Tongue (tissue), 2 donors: Measurements from ENCODE around the gene LUZP4. TPM values are rescaled to one million over a fixed set of nuclear protein-coding genes. Genes with fewer than 3 reads are reported as not detected.
A peak's percentile ranks its signal among the peaks of the same experiment; 100 is the strongest.
"Not testable (repeated sequence)": the region's sequence is repeated elsewhere in the genome, so short reads cannot be mapped to it uniquely, and the experiment has no call there.

ENCODE experiments used
- DNase-seq: peaks from one replicate; pipeline ENCODE4 v3.0.0-alpha.2; 2015
- total RNA-seq: library from RNA; depleted of rRNA; stranded (reverse); fragments of >200 nt; gene quantifications from one replicate; pipeline ENCODE4 v1.2.3, GENCODE V29; 2014

The LUZP4 gene
- total RNA-seq, 1 donor from 2014 or later, result not detected

DNA sequence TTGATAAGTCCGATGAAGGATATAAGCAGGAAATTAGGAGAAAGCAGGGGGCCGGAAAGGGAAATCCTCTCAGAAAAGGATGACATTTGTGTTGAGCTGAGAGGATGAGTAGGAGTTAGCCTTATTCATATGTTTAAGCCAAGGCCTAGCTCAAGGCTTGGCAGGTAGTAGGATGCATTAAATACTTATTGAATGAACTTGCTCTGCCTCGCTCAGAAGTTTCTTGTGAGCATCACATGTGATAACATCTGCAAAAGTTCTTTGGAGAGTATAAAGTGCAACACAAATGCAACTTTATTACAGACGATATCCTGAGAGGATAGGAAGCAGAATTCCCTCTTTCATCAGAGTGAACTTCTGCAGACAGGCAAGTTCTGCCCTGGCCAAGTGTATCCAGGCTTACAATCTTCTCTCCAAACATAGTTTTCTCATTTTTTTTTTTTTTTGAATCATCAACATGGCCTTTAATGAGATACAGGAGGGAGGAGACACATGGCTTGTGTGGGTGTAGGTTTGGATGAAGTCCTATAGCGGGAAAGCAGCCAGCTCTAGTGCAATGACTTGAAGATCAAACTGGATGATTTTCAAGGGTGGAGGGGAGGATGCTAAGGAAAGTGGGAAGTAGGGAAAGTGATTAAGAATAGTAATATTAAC, 48.1 kb downstream of the LUZP4 start:
- peak; percentile 53 for DNase-seq

DNA sequence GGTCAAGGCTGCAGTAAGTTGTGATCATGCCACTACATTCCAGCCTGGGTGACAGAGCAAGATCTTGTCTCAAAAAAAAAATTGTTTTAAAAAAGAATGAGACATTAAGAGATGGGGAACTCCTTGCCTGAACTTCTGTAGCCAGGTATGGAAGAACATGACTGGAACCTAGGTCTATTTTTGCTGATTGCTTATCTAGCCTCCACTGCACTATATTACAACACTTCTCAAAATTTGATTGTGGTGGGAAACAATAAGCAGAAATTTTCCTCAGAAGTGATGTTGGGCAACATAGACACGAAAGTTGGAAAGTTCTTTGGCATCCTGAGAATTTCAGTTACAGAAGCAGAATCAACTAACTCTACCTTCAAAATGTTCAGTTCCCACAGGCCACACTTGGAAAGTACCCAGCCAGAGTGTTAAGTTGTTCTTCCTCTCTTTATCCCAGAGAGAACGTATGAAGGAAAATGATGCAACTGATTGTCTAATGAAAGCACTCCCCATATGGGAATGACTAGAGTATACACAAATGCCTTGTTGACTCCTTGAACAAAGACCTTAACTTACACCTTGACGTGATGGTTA, 50.0 kb downstream of the LUZP4 start:
- DNase-seq, result no peak

DNA sequence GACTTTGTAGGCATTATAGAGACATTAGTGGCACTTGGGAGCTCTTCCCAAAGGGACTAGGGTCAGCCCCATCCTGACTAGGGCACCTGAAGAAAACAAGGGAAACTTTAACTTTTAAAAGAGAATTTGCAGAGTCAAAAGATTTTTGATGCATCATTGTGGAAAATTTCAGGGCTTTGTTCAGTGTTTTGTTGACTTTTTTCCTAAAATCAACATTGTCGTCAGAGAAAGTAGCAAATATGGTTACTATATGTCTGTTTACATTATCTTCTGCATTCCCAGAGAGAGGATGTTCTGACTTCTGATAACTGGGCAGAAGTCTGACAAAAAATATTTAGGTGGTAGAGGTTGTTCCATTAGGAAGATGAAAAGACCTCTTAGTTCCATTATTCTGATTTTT, 51.9 kb downstream of the LUZP4 start:
- DNase-seq, result no peak

DNA sequence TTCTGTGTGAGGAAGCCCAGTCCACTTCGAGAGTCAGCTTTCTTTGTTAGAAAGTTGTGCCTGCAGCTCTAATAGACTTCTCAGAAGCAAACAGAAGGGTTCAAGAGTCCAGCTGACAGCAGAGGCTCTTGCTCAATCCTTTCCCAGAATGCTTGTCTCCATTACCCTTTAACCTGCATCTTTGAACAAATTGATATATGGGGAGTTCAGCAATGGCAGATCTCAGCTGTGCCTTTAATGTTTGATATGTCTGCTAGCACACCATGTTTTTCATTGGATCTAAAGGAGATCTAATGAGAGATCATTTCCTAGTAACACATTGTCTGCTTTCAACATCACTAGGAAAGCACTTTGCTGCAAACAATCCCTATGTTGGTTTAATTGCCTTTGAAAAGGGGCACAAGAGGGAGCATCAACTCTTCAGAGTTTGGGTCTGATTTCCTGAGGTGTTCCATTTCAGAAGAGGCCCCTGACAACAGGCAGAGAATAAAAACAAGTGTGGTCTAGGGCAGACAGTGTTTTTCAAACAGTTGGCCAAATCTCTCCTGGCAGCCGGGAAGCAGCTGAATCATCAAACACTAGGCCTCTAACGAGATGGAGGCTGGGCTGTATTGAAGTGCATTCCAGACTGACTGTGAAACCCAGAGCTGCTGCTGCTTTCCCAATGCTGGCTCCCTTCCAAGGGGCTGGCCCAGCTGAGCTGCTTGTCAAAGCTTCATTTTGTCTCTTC, 55.5 kb downstream of the LUZP4 start:
- peak; percentile 97 for DNase-seq

DNA sequence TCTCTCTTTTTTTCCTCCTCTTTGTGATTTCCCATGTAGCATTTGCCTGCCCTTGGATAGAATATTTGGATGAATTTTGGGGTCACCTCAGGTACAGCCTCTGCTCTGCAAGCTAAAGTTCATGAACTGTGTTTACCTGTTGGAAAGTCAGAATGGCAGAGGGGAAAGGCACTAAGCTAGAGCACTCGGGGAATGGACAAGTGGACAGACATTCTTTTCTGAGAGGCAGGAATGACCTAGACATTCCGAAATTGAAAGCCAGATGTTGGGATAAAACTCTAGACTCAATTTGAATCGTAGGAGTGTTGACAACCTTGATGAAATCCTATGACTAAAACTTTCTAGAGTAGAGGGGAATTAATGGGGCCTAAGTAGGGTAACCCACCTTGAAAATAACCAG, 56.1 kb downstream of the LUZP4 start:
- DNase-seq, result no peak

DNA sequence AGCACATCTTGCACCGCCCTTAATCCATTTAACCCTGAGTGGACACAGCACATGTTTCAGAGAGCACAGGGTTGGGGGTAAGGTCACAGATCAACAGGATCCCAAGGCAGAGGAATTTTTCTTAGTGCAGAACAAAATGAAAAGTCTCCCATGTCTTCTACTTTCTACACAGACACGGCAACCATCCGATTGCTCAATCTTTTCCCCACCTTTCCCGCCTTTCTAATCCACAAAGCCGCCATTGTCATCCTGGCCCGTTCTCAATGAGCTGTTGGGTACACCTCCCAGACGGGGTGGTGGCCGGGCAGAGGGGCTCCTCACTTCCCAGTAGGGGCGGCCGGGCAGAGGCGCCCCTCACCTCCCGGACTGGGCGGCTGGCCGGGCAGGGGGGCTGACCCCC, 57.2 kb downstream of the LUZP4 start:
- DNase-seq, result not testable (repeated sequence)

DNA sequence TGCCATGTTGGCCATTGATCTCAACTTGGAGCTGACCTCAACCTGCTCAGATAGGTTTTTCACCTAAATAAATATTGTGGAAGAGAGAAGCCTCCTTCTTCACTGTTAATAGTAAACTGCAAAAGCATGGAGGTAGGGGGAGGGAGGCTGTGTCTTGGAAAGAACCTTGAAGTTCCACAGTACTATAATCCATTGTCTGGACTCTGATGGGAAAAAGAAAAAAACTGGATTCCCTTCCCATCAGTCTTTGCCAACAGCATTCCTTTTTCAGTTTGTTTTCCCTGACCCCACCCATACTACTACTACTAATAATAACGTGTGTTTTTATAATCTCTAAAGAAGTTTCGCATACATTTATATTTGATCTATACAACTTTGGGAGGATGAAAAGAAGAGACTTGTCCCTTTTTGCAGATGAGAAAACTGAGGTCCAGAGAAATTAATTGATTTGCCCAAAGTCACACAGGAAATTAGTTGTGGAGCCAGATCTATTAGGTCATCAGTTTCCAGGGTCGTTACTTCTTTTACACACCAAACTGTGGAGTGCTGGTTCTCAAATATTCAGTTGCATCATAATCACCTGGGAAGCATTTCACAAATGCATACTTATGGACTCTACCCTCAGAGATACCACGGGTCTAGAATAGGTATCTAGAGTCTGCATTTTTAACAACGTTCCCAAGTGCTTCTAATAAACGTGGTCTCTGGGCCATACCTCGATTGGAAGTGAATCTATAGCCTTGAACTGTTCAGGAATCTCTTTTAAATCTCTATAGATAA, 59.1 kb downstream of the LUZP4 start:
- DNase-seq, result no peak

DNA sequence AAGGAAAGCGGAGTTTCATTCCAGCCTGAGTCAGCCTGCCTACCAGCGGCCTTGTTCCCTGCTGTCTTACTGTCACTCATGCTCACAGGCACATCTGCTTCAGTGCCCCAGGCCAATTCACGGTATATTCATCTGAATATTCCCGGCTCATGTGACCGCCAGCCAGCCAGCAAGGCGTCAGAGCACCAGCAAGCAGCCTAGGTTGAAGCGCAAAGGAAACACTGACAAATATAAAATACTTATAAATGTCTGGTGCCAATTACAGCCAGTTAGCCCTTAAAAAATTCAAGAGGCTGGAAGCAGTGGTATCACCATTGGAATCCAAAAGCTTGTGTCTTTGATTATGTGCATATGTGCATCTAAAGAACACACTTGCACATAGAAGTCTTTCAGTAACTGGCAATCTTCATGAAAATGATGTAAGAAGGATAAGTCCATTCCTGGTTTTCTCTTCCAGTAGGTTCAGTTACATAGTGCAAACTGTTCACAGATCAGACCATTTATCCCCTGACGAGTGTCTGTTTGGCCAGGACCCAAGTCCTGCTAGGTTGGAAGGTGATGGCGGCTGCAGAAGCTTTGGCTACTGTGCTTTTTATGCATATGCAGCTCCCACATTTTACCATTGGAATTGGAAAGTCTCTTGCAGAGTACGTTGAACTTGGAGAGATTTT, 61.3 kb downstream of the LUZP4 start:
- DNase-seq, result peak; percentile 71

DNA sequence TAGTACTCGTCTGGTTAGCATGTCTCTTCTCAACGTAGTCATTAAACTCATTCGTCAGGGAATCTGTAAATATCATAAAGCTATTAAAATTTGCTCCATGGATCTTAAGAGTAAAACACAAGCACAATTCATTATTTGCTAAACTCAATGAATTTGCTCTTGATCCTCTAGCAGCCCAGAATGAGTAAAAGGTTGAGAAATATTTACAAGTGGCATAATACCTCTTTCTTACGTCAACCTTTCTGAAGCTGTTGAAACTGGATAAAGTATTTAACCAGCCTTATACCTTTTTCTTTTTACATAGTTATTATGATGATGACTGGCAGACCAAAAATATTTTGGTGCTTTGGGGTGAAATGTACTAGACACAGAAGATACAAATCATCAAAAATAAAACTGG, 66.9 kb downstream of the LUZP4 start:
- DNase-seq, result no peak

Other genes with a start within 250 kb of the LUZP4 start
- not detected for gene RBMXL3, start 100.3 kb upstream of the LUZP4 start, total RNA-seq
- 7.8 TPM for gene LRCH2, start 55.6 kb upstream of the LUZP4 start, total RNA-seq